Measurements from ENCODE around the gene ABTB1. TPM values are rescaled to one million over a fixed set of nuclear protein-coding genes. Genes with fewer than 3 reads are reported as not detected.
A peak's percentile ranks its signal among the peaks of the same experiment; 100 is the strongest.

Gene ABTB1
- total RNA-seq, 1 donor from 2014 or later: 47.5 TPM

GRCh38 chr3:127629467-127630403, 43.0 kb upstream of the ABTB1 start:
- H3K9me3 ChIP-seq: no peaks in the 10 kb centered on the region
- TF ChIP-seq CTCF (IDR thresholded peaks at IDR 0.05): no peak
- no peak overlapping the region for H3K27ac ChIP-seq
- H3K4me1 ChIP-seq: peaks cover 10% of the 10 kb centered on the region
- peak overlapping the region; percentile 46 for H3K4me3 ChIP-seq
- ATAC-seq (peak; percentile 33), DNase-seq (peak; percentile 61)
- H3K36me3 ChIP-seq: no peaks in the 10 kb centered on the region
- intact Hi-C loops (cut with DNase I): no loop called here
- H3K27me3 ChIP-seq: peaks cover 13% of the 10 kb centered on the region

- peak; percentile 42 for DNase-seq
- no peak overlapping the region for H3K27ac ChIP-seq
- intact Hi-C loops (cut with DNase I): no loop called here
- no peak for ATAC-seq
- peaks cover 10% of the 10 kb centered on the region for H3K4me1 ChIP-seq
- no peaks in the 10 kb centered on the region for H3K9me3 ChIP-seq
- no peak overlapping the region for H3K4me3 ChIP-seq
- TF ChIP-seq CTCF (IDR thresholded peaks at IDR 0.05): no peak
- no peaks in the 10 kb centered on the region for H3K36me3 ChIP-seq
- H3K27me3 ChIP-seq: peaks cover 13% of the 10 kb centered on the region
These were observed 41.7 kb upstream of the ABTB1 start for GRCh38 chr3:127630811-127631714.

- H3K27ac ChIP-seq: no peak overlapping the region
- H3K36me3 ChIP-seq: no peaks in the 10 kb centered on the region
- H3K27me3 ChIP-seq: peaks cover 13% of the 10 kb centered on the region
- DNase-seq (no peak), ATAC-seq (no peak)
- no peak overlapping the region for H3K4me3 ChIP-seq
- H3K4me1 ChIP-seq: peaks cover 10% of the 10 kb centered on the region
- intact Hi-C loops (cut with DNase I): no loop called here
- H3K9me3 ChIP-seq: no peaks in the 10 kb centered on the region
- no peak for TF ChIP-seq CTCF (IDR thresholded peaks at IDR 0.05)
These were observed 40.5 kb upstream of the ABTB1 start for GRCh38 chr3:127632035-127632820.

DNA sequence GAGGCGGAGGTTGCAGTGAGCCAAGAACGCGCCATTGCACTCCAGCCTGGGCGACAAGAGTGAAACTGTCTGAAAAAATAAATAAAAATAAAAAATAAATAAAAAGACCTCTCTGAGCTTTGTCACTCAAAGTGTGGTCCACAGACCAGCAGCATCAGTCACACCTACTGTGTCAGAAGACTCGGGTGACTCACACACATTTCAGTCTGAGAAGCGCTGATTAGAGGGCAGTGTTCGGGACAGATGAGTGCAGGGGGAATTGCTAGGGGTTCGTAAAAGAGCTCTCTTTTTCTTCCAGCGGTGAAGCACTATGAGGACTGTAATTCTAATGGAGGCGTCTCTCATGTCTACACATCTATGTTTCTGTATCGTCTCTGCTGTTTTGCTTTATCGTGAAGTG, 38.1 kb upstream of the ABTB1 start:
- ATAC-seq (no peak), DNase-seq (no peak)
- H3K27me3 ChIP-seq: peaks cover 13% of the 10 kb centered on the region
- no peak overlapping the region for H3K4me3 ChIP-seq
- H3K27ac ChIP-seq: no peak overlapping the region
- no peaks in the 10 kb centered on the region for H3K9me3 ChIP-seq
- no peak for TF ChIP-seq CTCF (IDR thresholded peaks at IDR 0.05)
- no peaks in the 10 kb centered on the region for H3K36me3 ChIP-seq
- intact Hi-C loops (cut with DNase I): no loop called here
- peaks cover 7% of the 10 kb centered on the region for H3K4me1 ChIP-seq

DNA sequence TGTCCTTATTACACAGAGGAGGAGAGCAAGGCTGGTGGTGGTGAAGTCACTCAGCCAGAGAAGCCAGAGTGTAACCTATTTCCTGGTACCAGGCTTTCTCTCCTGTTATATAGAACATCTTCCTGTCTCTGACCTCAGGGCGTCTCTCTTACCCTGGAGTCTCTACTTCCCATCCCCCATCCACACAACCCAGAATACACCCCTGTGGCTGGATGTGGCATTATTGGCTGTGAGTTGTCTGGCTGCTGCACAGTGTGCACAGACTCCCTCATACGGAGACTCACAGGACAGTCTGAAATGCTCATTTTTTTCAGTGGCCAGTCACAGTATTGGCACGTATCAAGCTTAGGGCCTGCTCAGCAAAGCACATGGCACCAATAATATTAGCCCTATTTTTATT, 35.2 kb upstream of the ABTB1 start:
- H3K36me3 ChIP-seq: no peaks in the 10 kb centered on the region
- H3K9me3 ChIP-seq: no peaks in the 10 kb centered on the region
- no peaks in the 10 kb centered on the region for H3K4me1 ChIP-seq
- no peaks in the 10 kb centered on the region for H3K27me3 ChIP-seq
- no peak overlapping the region for H3K27ac ChIP-seq
- peak; percentile 35 for ATAC-seq
- no peak overlapping the region for H3K4me3 ChIP-seq
- TF ChIP-seq CTCF (IDR thresholded peaks at IDR 0.05): no peak
- DNase-seq: peak; percentile 4
- intact Hi-C loops (cut with DNase I): no loop called here

All from upper lobe of right lung (tissue), 1 donor.